Measurements from ENCODE around the gene SPAG16.

The SPAG16 gene

DNA sequence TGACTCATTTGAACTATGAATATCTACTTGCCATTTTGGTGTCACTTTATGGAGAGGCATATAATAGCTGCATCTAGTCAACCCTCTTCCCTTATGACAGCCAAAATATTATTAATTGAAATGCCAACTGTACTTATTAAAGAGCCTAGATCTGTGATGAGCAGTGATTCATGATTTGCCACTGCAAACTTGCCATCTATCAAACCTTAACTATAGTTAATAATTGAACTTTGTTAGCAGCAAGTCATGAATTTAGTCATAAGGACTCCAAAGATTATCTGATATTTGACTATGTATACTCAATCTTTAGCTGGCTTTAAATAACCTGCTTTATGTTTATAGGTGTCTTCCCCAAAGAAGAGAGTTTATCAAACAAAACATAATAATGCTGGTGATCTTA is 1010.2 kb downstream of the SPAG16 start:
- no peaks in the 10 kb centered on the region for H3K9me3 ChIP-seq (ENCODE audit: low read depth, low read length)
- DNase-seq (ENCODE audit: low read depth, low spot score): no peak
- H3K4me3 ChIP-seq: no peak overlapping the region
- H3K27ac ChIP-seq: no peak overlapping the region
- H3K36me3 ChIP-seq (ENCODE audit: insufficient read depth, low read length): no peaks in the 10 kb centered on the region
- no peak for TF ChIP-seq FOXP2 (optimal IDR thresholded peaks at IDR 0.05; ENCODE audit: control extremely low read depth, extremely low read length, insufficient read depth)
- no peak for TF ChIP-seq POLR2AphosphoS5 (IDR thresholded peaks at IDR 0.05; ENCODE audit: borderline replicate concordance, low read depth, low read length)
- no peak for TF ChIP-seq EZH2 (IDR thresholded peaks at IDR 0.05)
- no peak overlapping the region for H3K9ac ChIP-seq (ENCODE audit: insufficient read length)

DNA sequence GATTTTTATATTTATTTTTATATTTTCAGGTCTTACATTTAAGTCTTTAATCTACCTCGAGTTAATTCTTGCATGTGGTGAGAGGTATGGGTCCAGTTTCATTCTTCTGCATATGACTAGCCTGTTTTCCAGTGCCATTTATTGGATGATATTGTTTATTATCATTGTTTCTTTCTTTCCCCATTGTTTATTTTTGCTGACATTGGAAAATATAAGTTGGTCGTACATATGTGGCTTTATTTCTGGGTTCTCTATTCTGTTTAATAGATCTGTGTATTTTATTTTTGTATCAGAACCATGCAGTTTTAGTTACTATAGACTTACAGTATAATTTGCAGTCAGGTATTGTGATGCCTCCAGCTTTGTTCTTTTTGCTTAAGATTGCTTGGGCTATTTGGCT is 1013.2 kb downstream of the SPAG16 start:
- no peak overlapping the region for H3K9ac ChIP-seq (ENCODE audit: insufficient read length)
- TF ChIP-seq EZH2 (IDR thresholded peaks at IDR 0.05) (no peak), FOXP2 (optimal IDR thresholded peaks at IDR 0.05; ENCODE audit: control extremely low read depth, extremely low read length, insufficient read depth) (no peak), POLR2AphosphoS5 (IDR thresholded peaks at IDR 0.05; ENCODE audit: borderline replicate concordance, low read depth, low read length) (no peak)

DNA sequence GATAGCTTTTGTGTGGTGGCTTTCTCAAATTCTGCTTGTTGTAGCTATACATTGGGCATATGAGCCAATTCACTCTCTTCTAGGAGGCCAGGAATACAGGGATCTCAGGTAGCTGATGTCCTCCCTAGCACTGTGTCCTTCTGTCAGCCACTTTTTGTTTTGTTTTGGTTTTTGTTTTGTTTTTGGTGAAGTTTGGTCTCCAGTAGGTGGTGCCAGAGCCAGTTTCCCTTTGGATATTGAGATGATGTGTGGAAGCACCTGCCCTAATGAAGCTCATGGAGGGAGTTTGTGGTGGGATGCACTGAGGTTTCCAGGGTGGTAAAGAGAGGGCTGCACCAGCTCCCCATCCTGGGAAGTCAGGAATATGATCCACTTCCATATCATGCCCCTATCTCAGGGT is 1026.1 kb downstream of the SPAG16 start:
- no peak for TF ChIP-seq FOXP2 (optimal IDR thresholded peaks at IDR 0.05; ENCODE audit: control extremely low read depth, extremely low read length, insufficient read depth)
- no peak for TF ChIP-seq EZH2 (IDR thresholded peaks at IDR 0.05)
- TF ChIP-seq POLR2AphosphoS5 (IDR thresholded peaks at IDR 0.05; ENCODE audit: borderline replicate concordance, low read depth, low read length): no peak
- no peak overlapping the region for H3K27ac ChIP-seq
- no peaks in the 10 kb centered on the region for H3K36me3 ChIP-seq (ENCODE audit: insufficient read depth, low read length)
- no peaks in the 10 kb centered on the region for H3K9me3 ChIP-seq (ENCODE audit: low read depth, low read length)
- DNase-seq (ENCODE audit: low read depth, low spot score): no peak
- H3K9ac ChIP-seq (ENCODE audit: insufficient read length): no peak overlapping the region
- H3K4me3 ChIP-seq: no peak overlapping the region

More for the DNA sequence above, 1013.2 kb downstream of the SPAG16 start:
- Histone ChIP-seq H3K4me3 (no peak overlapping the region), H3K36me3 (ENCODE audit: insufficient read depth, low read length) (no peaks in the 10 kb centered on the region), H3K9me3 (ENCODE audit: low read depth, low read length) (no peaks in the 10 kb centered on the region), H3K27ac (no peak overlapping the region)
- DNase-seq (ENCODE audit: low read depth, low spot score): no peak

DNA sequence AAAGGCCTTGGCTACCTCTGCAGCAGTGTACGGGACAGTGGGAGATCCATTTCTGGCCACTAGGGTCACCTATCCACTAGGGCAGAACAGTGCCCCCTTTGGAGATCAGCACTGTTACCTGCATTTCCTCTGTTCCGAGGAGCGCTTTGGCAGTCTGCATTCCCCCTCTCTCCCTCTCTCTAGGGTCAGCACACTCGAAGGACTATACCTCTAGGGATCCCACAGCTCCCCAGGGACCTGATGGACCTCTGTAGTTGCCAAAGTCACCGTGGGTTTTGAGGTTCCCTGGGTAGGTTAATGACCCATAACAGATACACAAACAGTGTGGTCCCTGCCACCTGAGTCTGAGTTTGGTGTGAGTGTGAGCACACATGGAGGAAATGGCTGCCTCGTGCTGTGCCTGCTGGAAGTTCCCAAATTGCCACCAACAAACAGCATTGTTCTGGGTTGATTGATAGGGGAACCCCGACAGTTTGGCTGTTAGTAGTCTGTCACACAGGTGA is 1026.8 kb downstream of the SPAG16 start:
- DNase-seq (ENCODE audit: low read depth, low spot score): no peak
- H3K4me3 ChIP-seq: no peak overlapping the region
- TF ChIP-seq POLR2AphosphoS5 (IDR thresholded peaks at IDR 0.05; ENCODE audit: borderline replicate concordance, low read depth, low read length) (no peak), FOXP2 (optimal IDR thresholded peaks at IDR 0.05; ENCODE audit: control extremely low read depth, extremely low read length, insufficient read depth) (no peak), EZH2 (IDR thresholded peaks at IDR 0.05) (no peak)
- H3K27ac ChIP-seq: no peak overlapping the region
- no peaks in the 10 kb centered on the region for H3K9me3 ChIP-seq (ENCODE audit: low read depth, low read length)
- no peak overlapping the region for H3K9ac ChIP-seq (ENCODE audit: insufficient read length)
- no peaks in the 10 kb centered on the region for H3K36me3 ChIP-seq (ENCODE audit: insufficient read depth, low read length)

DNA sequence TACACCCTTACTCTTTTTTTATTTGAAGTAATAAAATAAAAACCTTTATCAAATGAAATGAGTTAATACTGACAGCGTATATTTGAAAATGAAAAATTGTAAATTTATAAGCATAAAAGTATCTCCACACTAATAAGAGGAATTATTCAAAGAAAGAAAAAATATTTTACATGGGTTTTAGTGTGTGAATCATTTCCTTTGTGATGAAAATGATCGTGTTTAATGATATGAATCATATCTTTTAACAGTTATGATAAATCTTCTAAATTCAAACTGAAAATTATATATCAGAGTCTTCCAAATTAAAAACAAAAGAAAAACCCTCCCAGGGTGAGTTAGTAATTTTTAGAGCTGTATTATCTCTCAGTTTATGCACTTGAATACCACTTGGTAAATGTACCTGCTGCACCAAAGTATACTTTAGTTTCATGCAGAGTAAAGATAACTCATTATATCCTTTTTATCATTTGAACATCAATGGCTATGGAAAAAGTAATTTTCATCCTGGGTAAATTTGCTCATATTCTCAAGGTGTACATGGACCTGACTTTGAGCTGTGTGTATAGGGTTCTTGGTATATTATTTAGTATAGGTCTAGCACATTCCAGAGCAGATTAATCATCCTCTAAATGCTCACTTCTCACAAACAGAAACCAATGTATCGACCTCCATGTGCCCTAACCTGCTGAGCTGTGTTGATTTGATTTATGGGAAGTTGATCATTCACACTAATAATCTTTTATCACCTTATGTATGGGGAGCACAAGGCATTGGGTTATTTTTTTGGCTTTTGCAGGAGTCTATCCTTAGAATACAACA is 1027.9 kb downstream of the SPAG16 start:
- Histone ChIP-seq H3K9me3 (ENCODE audit: low read depth, low read length) (no peaks in the 10 kb centered on the region), H3K36me3 (ENCODE audit: insufficient read depth, low read length) (no peaks in the 10 kb centered on the region), H3K4me3 (no peak overlapping the region), H3K9ac (ENCODE audit: insufficient read length) (no peak overlapping the region), H3K27ac (no peak overlapping the region)
- no peak for DNase-seq (ENCODE audit: low read depth, low spot score)
- TF ChIP-seq FOXP2 (optimal IDR thresholded peaks at IDR 0.05; ENCODE audit: control extremely low read depth, extremely low read length, insufficient read depth): no peak
- no peak for TF ChIP-seq EZH2 (IDR thresholded peaks at IDR 0.05)
- no peak for TF ChIP-seq POLR2AphosphoS5 (IDR thresholded peaks at IDR 0.05; ENCODE audit: borderline replicate concordance, low read depth, low read length)

DNA sequence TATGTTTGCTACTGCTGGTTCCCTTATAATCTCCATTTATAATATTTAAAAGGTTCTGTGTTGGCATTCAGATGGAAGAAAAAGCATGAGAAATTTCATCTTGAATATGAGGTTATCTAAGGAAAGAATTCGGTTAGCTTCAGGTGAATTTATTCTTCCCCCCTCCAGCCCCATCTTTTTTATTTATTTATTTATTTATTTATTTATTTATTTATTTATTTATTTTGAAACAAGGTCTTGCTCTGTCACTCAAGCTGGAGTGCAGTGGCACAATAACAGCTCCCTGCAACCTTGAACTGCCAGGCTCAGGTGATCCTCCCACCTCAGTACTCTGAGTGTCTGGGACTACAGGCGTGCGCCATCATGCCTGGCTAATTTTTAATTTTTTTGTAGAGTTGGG is 1031.1 kb downstream of the SPAG16 start:
- Histone ChIP-seq H3K27ac (no peak overlapping the region), H3K4me3 (no peak overlapping the region), H3K9me3 (ENCODE audit: low read depth, low read length) (no peaks in the 10 kb centered on the region), H3K9ac (ENCODE audit: insufficient read length) (no peak overlapping the region), H3K36me3 (ENCODE audit: insufficient read depth, low read length) (no peaks in the 10 kb centered on the region)
- DNase-seq (ENCODE audit: low read depth, low spot score): no peak
- no peak for TF ChIP-seq FOXP2 (optimal IDR thresholded peaks at IDR 0.05; ENCODE audit: control extremely low read depth, extremely low read length, insufficient read depth)

DNA sequence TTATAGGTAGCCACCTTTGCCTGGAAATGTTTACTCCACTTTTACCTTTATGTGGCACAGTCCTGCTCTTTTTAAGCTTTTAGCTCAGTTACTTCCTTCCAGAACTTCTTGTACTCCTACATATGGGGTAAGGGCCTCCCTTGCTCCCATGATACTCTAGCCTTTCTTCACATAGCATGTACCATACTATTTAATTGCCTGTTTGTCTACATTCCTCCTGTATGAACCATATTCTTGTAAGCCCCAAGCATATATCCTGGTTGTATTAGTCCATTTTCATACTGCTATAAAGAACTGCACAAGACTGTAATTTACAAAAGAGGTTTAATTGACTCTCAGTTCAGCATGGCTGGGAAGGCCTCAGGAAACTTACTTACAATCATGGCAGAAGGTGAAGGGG is 1035.9 kb downstream of the SPAG16 start:
- no peaks in the 10 kb centered on the region for H3K9me3 ChIP-seq (ENCODE audit: low read depth, low read length)
- no peak overlapping the region for H3K9ac ChIP-seq (ENCODE audit: insufficient read length)
- no peak overlapping the region for H3K4me3 ChIP-seq
- H3K36me3 ChIP-seq (ENCODE audit: insufficient read depth, low read length): no peaks in the 10 kb centered on the region
- H3K27ac ChIP-seq: no peak overlapping the region
- no peak for TF ChIP-seq EZH2 (IDR thresholded peaks at IDR 0.05)
- no peak for TF ChIP-seq FOXP2 (optimal IDR thresholded peaks at IDR 0.05; ENCODE audit: control extremely low read depth, extremely low read length, insufficient read depth)
- no peak for TF ChIP-seq POLR2AphosphoS5 (IDR thresholded peaks at IDR 0.05; ENCODE audit: borderline replicate concordance, low read depth, low read length)
- DNase-seq (ENCODE audit: low read depth, low spot score): no peak

DNA sequence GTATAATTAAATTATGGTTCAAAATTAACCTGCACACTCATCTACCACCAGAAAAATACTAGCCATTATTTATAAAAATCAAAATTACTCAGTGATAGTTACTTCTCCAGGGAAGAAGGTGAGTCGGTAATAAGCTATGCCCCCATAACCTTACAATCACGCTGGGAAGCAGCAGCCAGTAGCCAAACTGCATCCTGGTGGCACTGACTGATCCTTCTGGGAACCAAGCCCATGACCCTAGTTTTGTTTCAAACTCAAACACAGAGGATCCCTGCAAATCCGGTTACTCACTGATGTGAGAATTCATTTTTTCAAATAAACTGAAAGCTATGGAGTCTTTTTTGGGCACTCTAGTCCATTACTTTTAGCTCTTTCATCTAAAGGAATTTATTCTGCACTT is 1038.4 kb downstream of the SPAG16 start:
- Histone ChIP-seq H3K9me3 (ENCODE audit: low read depth, low read length) (no peaks in the 10 kb centered on the region), H3K36me3 (ENCODE audit: insufficient read depth, low read length) (no peaks in the 10 kb centered on the region), H3K27ac (no peak overlapping the region), H3K9ac (ENCODE audit: insufficient read length) (no peak overlapping the region), H3K4me3 (no peak overlapping the region)
- no peak for TF ChIP-seq POLR2AphosphoS5 (IDR thresholded peaks at IDR 0.05; ENCODE audit: borderline replicate concordance, low read depth, low read length)
- no peak for TF ChIP-seq FOXP2 (optimal IDR thresholded peaks at IDR 0.05; ENCODE audit: control extremely low read depth, extremely low read length, insufficient read depth)
- no peak for TF ChIP-seq EZH2 (IDR thresholded peaks at IDR 0.05)
- DNase-seq (ENCODE audit: low read depth, low spot score): no peak

DNA sequence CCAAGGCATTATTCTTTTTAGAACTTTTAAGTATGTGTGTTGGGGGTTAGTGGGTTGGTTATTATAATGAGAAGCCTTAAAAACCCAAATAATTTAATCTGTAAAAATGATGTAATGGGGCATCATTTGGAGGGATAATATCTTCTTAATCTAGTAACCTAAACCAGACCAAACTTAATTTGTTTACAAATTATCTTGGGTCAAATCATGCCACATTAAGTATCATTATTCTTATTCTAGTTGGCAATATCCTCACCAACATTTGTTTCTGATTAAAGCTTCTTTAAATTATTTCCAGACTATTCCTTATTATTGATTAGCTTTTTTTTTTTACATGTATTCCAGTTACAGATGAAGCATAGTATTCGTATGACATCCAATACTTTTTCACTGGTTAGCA is 1041.1 kb downstream of the SPAG16 start:
- no peaks in the 10 kb centered on the region for H3K36me3 ChIP-seq (ENCODE audit: insufficient read depth, low read length)
- no peaks in the 10 kb centered on the region for H3K9me3 ChIP-seq (ENCODE audit: low read depth, low read length)
- no peak for DNase-seq (ENCODE audit: low read depth, low spot score)
- no peak overlapping the region for H3K27ac ChIP-seq
- H3K9ac ChIP-seq (ENCODE audit: insufficient read length): no peak overlapping the region
- H3K4me3 ChIP-seq: no peak overlapping the region
- TF ChIP-seq EZH2 (IDR thresholded peaks at IDR 0.05) (no peak), POLR2AphosphoS5 (IDR thresholded peaks at IDR 0.05; ENCODE audit: borderline replicate concordance, low read depth, low read length) (no peak), FOXP2 (optimal IDR thresholded peaks at IDR 0.05; ENCODE audit: control extremely low read depth, extremely low read length, insufficient read depth) (no peak)
